Lower lobe of right lung (tissue), 2 donors: ENCODE results near the gene PTPRT. TPM values are rescaled to one million over a fixed set of nuclear protein-coding genes. Genes with fewer than 3 reads are reported as not detected.

Experiments
- ATAC-seq, 2 donors: fragments of 200-7000 bp; cut with Tn5 transposase; one replicate each; pipeline ENCODE4 v1.9.1; 2020 to 2022; ENCODE audit warnings: mild to moderate bottlenecking in 2 of 2, moderate library complexity in 2 of 2
- DNase-seq: peaks from one replicate; pipeline ENCODE4 v3.0.0-alpha.2; 2020
- H3K27ac ChIP-seq: fragments of 200-600 bp; one replicate; pipeline ENCODE4 v1.8.0; 2022
- H3K27me3 ChIP-seq: fragments of 200-600 bp; one replicate; pipeline ENCODE4 v1.8.0; 2022; ENCODE audit warnings: low read depth
- H3K36me3 ChIP-seq: fragments of 200-600 bp; one replicate; pipeline ENCODE4 v1.8.0; 2022; ENCODE audit warnings: mild to moderate bottlenecking
- H3K4me1 ChIP-seq: fragments of 200-600 bp; one replicate; pipeline ENCODE4 v1.8.0; 2022
- H3K4me3 ChIP-seq: fragments of 200-600 bp; one replicate; pipeline ENCODE4 v1.8.0; 2022; ENCODE audit warnings: mild to moderate bottlenecking
- H3K9me3 ChIP-seq: fragments of 200-600 bp; one replicate; pipeline ENCODE4 v1.8.0; 2022
- CTCF ChIP-seq: fragments of 200-600 bp; IDR thresholded peaks from one replicate; pipeline ENCODE4 v1.8.0; 2022; ENCODE audit warnings: antibody characterized with exemption, mild to moderate bottlenecking
- intact Hi-C: fragments of 100-400 bp; cut with DNase I; formaldehyde crosslinking; loops from one replicate; pipeline ENCODE4 v1.11.0; 2022
- total RNA-seq: library from RNA; stranded (reverse); fragmentation: NEBNext Ultra II Directional; extraction: Animal tissue kit (Norgen Biotek cat#: 25700); gene quantifications from one replicate; pipeline ENCODE4 v1.2.1, GENCODE V29; 2021
- donor health status: DM: no; HTN: yes; CAD: no; lungs with severe emphysema.

PTPRT gene
- total RNA-seq, 1 donor from 2014 or later = 8.0 TPM

GRCh38 chr20:43176726-43177125 is 13.0 kb downstream of the PTPRT start:
- no peak for ATAC-seq
- Histone ChIP-seq H3K27ac (no peak overlapping the region), H3K27me3 (peaks cover 5% of the 10 kb centered on the region), H3K9me3 (no peaks in the 10 kb centered on the region), H3K4me1 (no peaks in the 10 kb centered on the region), H3K4me3 (no peak overlapping the region), H3K36me3 (no peaks in the 10 kb centered on the region)
- intact Hi-C loops = no loop called here
- no peak for DNase-seq
- TF ChIP-seq CTCF = no peak

- peaks cover 5% of the 10 kb centered on the region for H3K27me3 ChIP-seq
Observed at GRCh38 chr20:43171930-43172329, 17.8 kb downstream of the PTPRT start.

GRCh38 chr20:43170771-43171170 is 18.9 kb downstream of the PTPRT start:
- Histone ChIP-seq H3K27ac (no peak overlapping the region), H3K9me3 (no peaks in the 10 kb centered on the region)
- no peak for TF ChIP-seq CTCF

More at GRCh38 chr20:43171930-43172329, 17.8 kb downstream of the PTPRT start:
- Histone ChIP-seq H3K9me3 (no peaks in the 10 kb centered on the region), H3K36me3 (no peaks in the 10 kb centered on the region), H3K4me3 (no peak overlapping the region), H3K4me1 (no peaks in the 10 kb centered on the region), H3K27ac (no peak overlapping the region)
- no peak for ATAC-seq
- intact Hi-C loops = no loop called here
- TF ChIP-seq CTCF = no peak
- no peak for DNase-seq

GRCh38 chr20:43167615-43168014 is 22.1 kb downstream of the PTPRT start:
- Histone ChIP-seq H3K4me1 (no peaks in the 10 kb centered on the region), H3K4me3 (no peak overlapping the region), H3K9me3 (no peaks in the 10 kb centered on the region), H3K36me3 (no peaks in the 10 kb centered on the region), H3K27ac (no peak overlapping the region), H3K27me3 (no peaks in the 10 kb centered on the region)
- ATAC-seq (no peak), DNase-seq (no peak)
- intact Hi-C loops = no loop called here
- no peak for TF ChIP-seq CTCF

More at GRCh38 chr20:43170771-43171170, 18.9 kb downstream of the PTPRT start:
- ATAC-seq (no peak), DNase-seq (no peak)
- Histone ChIP-seq H3K27me3 (peaks cover 5% of the 10 kb centered on the region), H3K36me3 (no peaks in the 10 kb centered on the region), H3K4me3 (no peak overlapping the region), H3K4me1 (no peaks in the 10 kb centered on the region)
- intact Hi-C loops = no loop called here

GRCh38 chr20:43167021-43167420 is 22.7 kb downstream of the PTPRT start:
- no peak for ATAC-seq

More at GRCh38 chr20:43167021-43167420, 22.7 kb downstream of the PTPRT start:
- no peaks in the 10 kb centered on the region for H3K36me3 ChIP-seq
- no peak for DNase-seq
- intact Hi-C loops = no loop called here
- no peak for TF ChIP-seq CTCF
- H3K27me3 ChIP-seq = no peaks in the 10 kb centered on the region
- H3K4me1 ChIP-seq = no peaks in the 10 kb centered on the region
- no peaks in the 10 kb centered on the region for H3K9me3 ChIP-seq
- H3K4me3 ChIP-seq = no peak overlapping the region
- no peak overlapping the region for H3K27ac ChIP-seq
